NOMO-1 treated with DMSO at 0.1 percent for 48 hours (cell line): ENCODE data around the gene YLPM1.

Experiments
- DNase-seq: peaks from one replicate; lab custom pipeline; 2025; ENCODE audit not compliant: unreplicated experiment; lab: John Stamatoyannopoulos, UW

The YLPM1 gene

DNA sequence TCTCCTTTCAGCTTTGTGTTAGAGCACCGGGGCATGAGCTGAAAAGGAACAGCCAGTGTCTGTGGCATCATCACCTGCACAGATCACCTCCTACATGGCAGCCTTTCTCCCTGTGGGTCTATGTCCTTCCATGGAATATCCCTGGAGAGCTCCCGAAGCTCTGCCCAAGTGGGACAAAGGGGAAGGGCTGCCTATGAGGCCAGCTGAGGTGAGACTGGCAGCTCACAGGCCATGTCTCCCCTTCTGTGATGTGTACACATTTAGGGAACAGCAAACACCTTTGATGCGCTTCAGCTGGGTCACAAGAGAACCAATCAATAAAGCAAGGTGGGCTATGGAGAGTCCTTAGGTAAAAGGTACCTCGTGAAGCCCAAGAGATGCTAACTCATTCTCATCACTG lies 108.7 kb downstream of the YLPM1 start:
- no peak for DNase-seq

DNA sequence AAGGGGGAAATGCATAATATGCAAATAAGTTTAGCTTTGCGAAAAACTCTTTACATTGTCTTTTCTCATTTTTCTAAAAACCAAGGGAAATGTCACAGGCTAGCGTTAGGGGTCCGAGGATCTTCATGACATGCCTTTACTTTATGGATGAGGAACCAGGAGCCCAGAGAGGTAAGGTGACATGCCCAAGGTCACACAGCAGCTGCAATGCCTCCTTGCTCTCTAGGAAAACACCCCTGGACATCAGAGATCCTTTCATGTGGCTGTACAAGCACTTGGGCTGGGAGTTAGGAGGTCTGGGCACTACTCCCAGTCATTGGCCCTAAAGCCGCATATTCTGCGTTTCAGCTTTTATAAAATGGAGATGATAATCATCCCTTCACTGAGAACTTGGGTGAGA lies 112.1 kb downstream of the YLPM1 start:
- DNase-seq: no peak

DNA sequence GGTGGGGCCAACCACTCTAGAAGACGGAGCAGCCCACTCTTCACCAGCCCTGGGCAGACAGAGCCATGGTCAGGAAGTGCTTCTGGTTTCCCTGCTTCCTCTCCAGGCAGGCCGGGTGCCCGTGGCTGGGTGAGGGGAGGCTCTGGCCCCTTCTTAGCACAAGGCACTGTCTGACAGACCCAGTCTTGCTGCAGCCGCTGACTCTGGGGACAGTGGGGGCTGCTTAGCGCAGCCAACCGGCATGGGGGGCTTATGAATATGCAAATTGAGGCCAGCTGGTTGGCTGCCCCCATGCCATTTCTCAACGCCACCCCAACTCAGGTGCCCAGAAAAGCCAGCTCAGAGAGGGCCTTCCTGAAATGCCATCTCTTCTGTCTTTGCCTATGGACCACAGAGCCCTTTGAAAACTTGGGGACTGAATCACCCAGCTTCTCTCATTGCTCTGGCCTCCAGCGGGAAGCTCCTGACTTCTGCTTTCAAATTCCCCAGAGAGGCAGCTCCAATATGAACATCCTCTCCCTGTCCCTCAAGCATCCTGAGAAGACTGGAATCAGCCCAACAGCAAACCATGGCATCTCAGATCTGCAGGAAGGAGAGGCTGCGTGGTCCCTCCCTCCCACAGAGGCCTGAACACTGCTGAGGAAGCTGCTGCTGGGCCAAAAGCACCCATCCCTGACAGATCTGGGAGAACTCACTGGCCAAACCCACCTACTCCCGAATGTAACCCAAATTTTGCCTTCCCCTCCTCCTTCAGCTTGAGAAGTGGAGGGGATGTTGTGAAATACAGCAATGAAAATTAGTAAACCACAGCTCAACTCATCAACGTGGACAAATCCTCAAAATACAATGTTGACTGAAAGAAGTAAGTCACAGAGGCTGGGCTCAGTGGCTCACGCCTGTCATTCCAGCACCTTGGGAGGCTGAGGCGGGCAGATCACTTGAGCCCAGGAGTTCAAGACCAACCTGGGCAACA lies 113.1 kb downstream of the YLPM1 start, which contains the start of gene PROX2:
Gene PROX2 (minus strand): TSS at position 205 of the 973 bp plus-strand sequence. CDS start 12,311 bp downstream, outside the sequence.
- peak; percentile 47 for DNase-seq

DNA sequence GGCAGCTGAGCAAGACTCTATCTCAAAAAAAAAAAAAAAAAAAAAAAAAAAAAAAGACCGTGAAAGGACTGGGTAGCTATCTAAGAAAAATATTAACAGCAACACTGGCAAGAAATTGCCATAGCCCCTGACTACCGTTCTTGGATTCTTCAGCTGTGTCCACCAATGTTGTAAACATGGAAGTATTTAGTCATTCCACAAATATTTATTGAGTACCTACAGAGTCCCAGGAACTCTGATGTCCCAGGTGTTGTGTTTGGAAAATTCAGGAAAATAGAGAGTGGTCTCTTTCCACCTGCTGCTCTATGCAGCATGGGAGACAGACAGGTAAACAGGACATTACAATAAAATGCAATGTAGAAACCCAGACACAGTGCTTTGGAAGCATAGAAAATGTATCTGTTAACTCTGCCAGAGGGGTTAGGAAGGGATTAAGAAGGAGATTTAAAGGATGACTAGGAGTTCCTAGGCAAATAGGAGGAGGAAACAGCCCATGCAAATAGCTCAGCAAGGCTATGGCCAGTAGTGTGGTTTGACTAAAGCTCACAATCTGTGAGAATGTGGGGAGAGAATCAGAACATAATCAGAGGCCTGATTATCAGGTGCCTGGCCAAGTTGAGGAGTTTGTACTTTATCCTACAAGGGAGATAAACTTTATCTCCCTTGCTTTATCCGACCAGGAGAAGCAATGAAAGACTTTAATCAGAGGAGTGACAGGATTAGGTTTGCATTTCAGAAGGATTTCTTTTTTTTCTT lies 116.5 kb downstream of the YLPM1 start:
- no peak for DNase-seq

DNA sequence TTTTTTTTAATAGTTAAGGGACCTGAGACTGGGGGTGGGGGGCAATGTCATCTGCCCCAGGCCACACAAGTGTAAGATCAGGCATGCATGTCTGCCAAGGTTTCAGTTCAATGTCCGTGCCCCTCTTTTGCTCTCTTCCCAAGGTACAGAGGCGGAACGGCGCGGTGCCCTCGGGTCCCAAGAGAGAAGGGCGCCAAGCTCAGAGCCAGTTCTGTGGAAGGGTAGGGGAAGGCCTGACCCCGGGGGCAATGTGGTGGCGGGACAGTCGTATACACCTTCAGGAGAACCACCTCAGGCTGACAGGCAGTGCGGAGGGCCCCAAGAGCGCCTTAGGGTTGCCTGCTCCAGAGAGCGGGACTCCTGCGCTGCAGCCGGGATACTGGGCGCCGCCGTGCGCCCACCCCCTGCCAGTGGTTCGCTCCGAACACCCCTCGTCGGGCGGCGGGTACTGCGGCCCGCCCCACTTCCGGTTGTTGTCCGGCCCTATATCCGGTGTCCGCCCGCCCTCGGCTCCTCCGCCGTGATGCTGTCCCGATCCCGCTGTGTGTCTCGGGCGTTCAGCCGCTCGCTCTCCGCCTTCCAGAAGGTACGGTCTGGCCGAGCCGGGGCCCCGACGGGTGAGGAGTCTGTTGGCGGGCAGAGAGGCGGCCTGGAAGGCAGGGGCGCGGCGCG lies 118.5 kb downstream of the YLPM1 start, which contains the start of gene DLST:
Gene DLST (plus strand): TSS at position 486 of the 672 bp plus-strand sequence. CDS start 38 bp downstream, at position 524.
- peak; percentile 81 for DNase-seq

- DNase-seq: peak; percentile 52
Measured at GRCh38 chr14:74882103-74882920, 119.2 kb downstream of the YLPM1 start.
